SJSA1 (cell line): ENCODE data around the gene PLA2G4D. TPM values are rescaled to one million over a fixed set of nuclear protein-coding genes. Genes with fewer than 3 reads are reported as not detected.

Experiments used
- DNase-seq, 2 experiments: peaks; one replicate each; pipeline ENCODE4 v3.0.0-alpha.2; 2015 to 2020; ENCODE audit warnings: low spot score in 2 of 2, low read depth in 1 of 2
- H3K27ac ChIP-seq: fragments of 250-450 bp; sonication (Bioruptor Pico); 2 replicates; pipeline ENCODE4 v1.5.1; 2020; ENCODE audit warnings: mild to moderate bottlenecking, moderate library complexity
- H3K27me3 ChIP-seq: fragments of 250-450 bp; sonication (Bioruptor Pico); replicated peaks from 2 replicates; pipeline ENCODE4 v1.5.1; 2020; ENCODE audit warnings: mild to moderate bottlenecking, moderate library complexity
- H3K36me3 ChIP-seq: fragments of 250-450 bp; sonication (Bioruptor Pico); 2 replicates; pipeline ENCODE4 v1.5.1; 2020; ENCODE audit warnings: mild to moderate bottlenecking
- H3K4me1 ChIP-seq: fragments of 250-450 bp; sonication (Bioruptor Pico); replicated peaks from 2 replicates; pipeline ENCODE4 v1.6.1; 2021; ENCODE audit warnings: mild to moderate bottlenecking
- H3K4me3 ChIP-seq: fragments of 250-450 bp; sonication (Bioruptor Pico); 2 replicates; pipeline ENCODE4 v1.5.1; 2020; ENCODE audit warnings: mild to moderate bottlenecking
- H3K9me3 ChIP-seq: fragments of 250-450 bp; sonication (Bioruptor Pico); replicated peaks from 2 replicates; pipeline ENCODE4 v1.5.1; 2020; ENCODE audit warnings: mild to moderate bottlenecking
- total RNA-seq: library from RNA; depleted of rRNA; stranded (reverse); fragments of >200 nt; shearing (Covaris generic); gene quantifications from 2 replicates; pipeline ENCODE4 v1.2.3, GENCODE V29; 2014

Gene PLA2G4D
- total RNA-seq, 1 experiment from 2014 or later, result not detected

GRCh38 chr15:42056934-42057798 is 37.2 kb downstream of the PLA2G4D start:
- peak; percentile 63 to 90 for DNase-seq
- Histone ChIP-seq H3K27ac (no peak overlapping the region), H3K36me3 (no peaks in the 10 kb centered on the region), H3K9me3 (no peaks in the 10 kb centered on the region), H3K4me1 (peaks cover 8% of the 10 kb centered on the region), H3K27me3 (0 out of 2 replicates have a peak, but pooled peaks cover under 1% of the 10 kb centered on the region), H3K4me3 (no peak overlapping the region)

- H3K27me3 ChIP-seq, result 0 out of 2 replicates have a peak, but pooled peaks cover 2% of the 10 kb centered on the region
These were observed 40.4 kb downstream of the PLA2G4D start for GRCh38 chr15:42053914-42054313.

GRCh38 chr15:42053010-42053409 is 41.4 kb downstream of the PLA2G4D start:
- H3K9me3 ChIP-seq, result no peaks in the 10 kb centered on the region
- no peak overlapping the region for H3K27ac ChIP-seq
- H3K27me3 ChIP-seq, result 0 out of 2 replicates have a peak, but pooled peaks cover 2% of the 10 kb centered on the region
- no peaks in the 10 kb centered on the region for H3K36me3 ChIP-seq
- no peak overlapping the region for H3K4me3 ChIP-seq
- no peak for DNase-seq
- H3K4me1 ChIP-seq, result peaks cover 8% of the 10 kb centered on the region

More at GRCh38 chr15:42053914-42054313, 40.4 kb downstream of the PLA2G4D start:
- Histone ChIP-seq H3K9me3 (no peaks in the 10 kb centered on the region), H3K36me3 (no peaks in the 10 kb centered on the region), H3K4me3 (no peak overlapping the region), H3K4me1 (peaks cover 8% of the 10 kb centered on the region), H3K27ac (no peak overlapping the region)
- DNase-seq, result no peak

- no peaks in the 10 kb centered on the region for H3K36me3 ChIP-seq
- H3K27me3 ChIP-seq, result 0 out of 2 replicates have a peak, but pooled peaks cover 2% of the 10 kb centered on the region
- H3K27ac ChIP-seq, result no peak overlapping the region
- no peak overlapping the region for H3K4me3 ChIP-seq
- no peaks in the 10 kb centered on the region for H3K4me1 ChIP-seq
- no peaks in the 10 kb centered on the region for H3K9me3 ChIP-seq
- DNase-seq, result no peak
These were observed 43.7 kb downstream of the PLA2G4D start for GRCh38 chr15:42050484-42051255.

- no peak for DNase-seq
- H3K4me1 ChIP-seq, result no peaks in the 10 kb centered on the region
- no peak overlapping the region for H3K27ac ChIP-seq
- no peaks in the 10 kb centered on the region for H3K36me3 ChIP-seq
- H3K27me3 ChIP-seq, result 0 out of 2 replicates have a peak, but pooled peaks cover 2% of the 10 kb centered on the region
- no peaks in the 10 kb centered on the region for H3K9me3 ChIP-seq
- no peak overlapping the region for H3K4me3 ChIP-seq
These were observed 45.6 kb downstream of the PLA2G4D start for GRCh38 chr15:42048821-42049200.

- DNase-seq, result no peak
- no peaks in the 10 kb centered on the region for H3K4me1 ChIP-seq
- H3K27ac ChIP-seq, result no peak overlapping the region
- H3K4me3 ChIP-seq, result no peak overlapping the region
- H3K36me3 ChIP-seq, result no peaks in the 10 kb centered on the region
- H3K9me3 ChIP-seq, result no peaks in the 10 kb centered on the region
- H3K27me3 ChIP-seq, result 0 out of 2 replicates have a peak, but pooled peaks cover 2% of the 10 kb centered on the region
These were observed 46.1 kb downstream of the PLA2G4D start for GRCh38 chr15:42048080-42048820.

- Histone ChIP-seq H3K27ac (no peak overlapping the region), H3K36me3 (no peaks in the 10 kb centered on the region), H3K4me3 (no peak overlapping the region), H3K27me3 (no peaks in the 10 kb centered on the region), H3K9me3 (no peaks in the 10 kb centered on the region), H3K4me1 (no peaks in the 10 kb centered on the region)
- no peak for DNase-seq
These were observed 47.8 kb downstream of the PLA2G4D start for GRCh38 chr15:42046597-42046996.

GRCh38 chr15:42045211-42045615 is 49.1 kb downstream of the PLA2G4D start:
- no peaks in the 10 kb centered on the region for H3K9me3 ChIP-seq
- H3K27me3 ChIP-seq, result no peaks in the 10 kb centered on the region; the same call in 1 of the 2 replicates
- DNase-seq, result no peak
- no peaks in the 10 kb centered on the region for H3K4me1 ChIP-seq
- no peak overlapping the region for H3K27ac ChIP-seq
- H3K4me3 ChIP-seq, result no peak overlapping the region
- H3K36me3 ChIP-seq, result no peaks in the 10 kb centered on the region

GRCh38 chr15:42042602-42043400 is 51.6 kb downstream of the PLA2G4D start:
- no peaks in the 10 kb centered on the region for H3K4me1 ChIP-seq
- no peak for DNase-seq
- no peak overlapping the region for H3K27ac ChIP-seq
- H3K36me3 ChIP-seq, result no peaks in the 10 kb centered on the region
- H3K27me3 ChIP-seq, result no peaks in the 10 kb centered on the region; the same call in 1 of the 2 replicates
- no peak overlapping the region for H3K4me3 ChIP-seq
- no peaks in the 10 kb centered on the region for H3K9me3 ChIP-seq

GRCh38 chr15:42038401-42038800 is 56.0 kb downstream of the PLA2G4D start:
- H3K4me3 ChIP-seq, result no peak overlapping the region
- H3K9me3 ChIP-seq, result no peaks in the 10 kb centered on the region
- no peaks in the 10 kb centered on the region for H3K4me1 ChIP-seq
- no peaks in the 10 kb centered on the region for H3K36me3 ChIP-seq
- no peak overlapping the region for H3K27ac ChIP-seq
- no peaks in the 10 kb centered on the region; the same call in 1 of the 2 replicates for H3K27me3 ChIP-seq
- no peak for DNase-seq

GRCh38 chr15:42037656-42038055 is 56.7 kb downstream of the PLA2G4D start:
- H3K4me1 ChIP-seq, result no peaks in the 10 kb centered on the region
- no peak overlapping the region for H3K4me3 ChIP-seq
- DNase-seq, result no peak
- no peaks in the 10 kb centered on the region; the same call in 1 of the 2 replicates for H3K27me3 ChIP-seq
- no peaks in the 10 kb centered on the region for H3K36me3 ChIP-seq
- H3K9me3 ChIP-seq, result no peaks in the 10 kb centered on the region
- H3K27ac ChIP-seq, result no peak overlapping the region

- Histone ChIP-seq H3K9me3 (no peaks in the 10 kb centered on the region), H3K27me3 (no peaks in the 10 kb centered on the region; the same call in 1 of the 2 replicates), H3K36me3 (no peaks in the 10 kb centered on the region), H3K4me1 (no peaks in the 10 kb centered on the region), H3K4me3 (no peak overlapping the region), H3K27ac (no peak overlapping the region)
- DNase-seq, result no peak
These were observed 57.4 kb downstream of the PLA2G4D start for GRCh38 chr15:42036966-42037365.
